HCT116 (cell line): ENCODE results near the gene CLEC4G. TPM values are rescaled to one million over a fixed set of nuclear protein-coding genes. Genes with fewer than 3 reads are reported as not detected.

Source experiments
- ATAC-seq: fragments of 200-7000 bp; cut with Tn5 transposase; 2 replicates; pipeline ENCODE4 v1.9.1; 2020; ENCODE audit warnings: mild to moderate bottlenecking, moderate library complexity
- BruUV-seq: library from RNA; stranded (reverse); fragments of 400-500 nt; replicated peaks from 2 replicates; lab custom pipeline; 2021; lab: Mats Ljungman, UMichigan
- CTCF ChIA-PET: fragments of 300-600 bp; sonication (Branson Sonifier 250); formaldehyde crosslinking; loops from one replicate; lab custom pipeline; 2021; ENCODE audit warnings: antibody characterized with exemption; lab: Charles Lee
- POLR2A ChIA-PET: fragments of 300-600, 350-600 bp; sonication (Branson Sonifier 250); formaldehyde crosslinking; loops from one replicate; lab custom pipeline; 2021; ENCODE audit warnings: antibody characterized with exemption; lab: Charles Lee
- RAD21 ChIA-PET, 2 experiments: fragments of 300-600 bp; sonication (Branson Sonifier 250); formaldehyde crosslinking; loops; one replicate each; lab custom pipeline; 2023; ENCODE audit warnings: low total read pairs in 2 of 2; ENCODE audit not compliant: uncharacterized antibody in 2 of 2, unreplicated experiment in 2 of 2, low non-redundant PET in 1 of 2; lab: Charles Lee
- DNase-seq: peaks from one replicate; pipeline ENCODE4 v3.0.0-alpha.2; 2010; ENCODE audit warnings: low read depth, low spot score
- H2AFZ ChIP-seq: fragments of 200-600 bp; shearing (Covaris generic), sonication (generic); 2 replicates; pipeline ENCODE4 v1.6.1; 2017; ENCODE audit warnings: low read depth, mixed run types, mixed read lengths, antibody characterized with exemption, low read length; ENCODE audit not compliant: poor library complexity, severe bottlenecking
- H3K27ac ChIP-seq: 2 replicates; pipeline ENCODE4 v1.5.1; 2012; ENCODE audit warnings: low read depth, low read length
- H3K27me3 ChIP-seq: fragments of 200-600 bp; sonication (generic); 2 replicates; pipeline ENCODE4 v1.6.1; 2016; ENCODE audit warnings: mixed run types, low read length, mixed read lengths; ENCODE audit not compliant: insufficient read depth
- H3K36me3 ChIP-seq, 2 experiments: fragments of 200-500 bp in 1 of 2; fragments of 200-600 bp in 1 of 2; sonication (Bioruptor generic) in 1 of 2; sonication (generic) in 1 of 2; 2 replicates each; pipeline versions ENCODE4 v1.5.1 to v1.6.1; 2014 to 2016; ENCODE audit warnings: low read length in 2 of 2, inconsistent platforms in 1 of 2, mixed read lengths in 1 of 2, mixed run types in 1 of 2; ENCODE audit not compliant: insufficient read depth in 2 of 2, control insufficient read depth in 1 of 2
- H3K4me1 ChIP-seq, 2 experiments: fragments of 200-600 bp in 1 of 2; sonication (generic) in 1 of 2; 2 replicates each; pipeline versions ENCODE4 v1.5.1 to v1.6.1; 2012 to 2017; ENCODE audit warnings: low read length in 2 of 2, inconsistent platforms in 1 of 2, mild to moderate bottlenecking in 1 of 2, mixed read lengths in 1 of 2, mixed run types in 1 of 2, moderate library complexity in 1 of 2; ENCODE audit not compliant: insufficient read depth in 2 of 2, control insufficient read depth in 1 of 2
- H3K4me2 ChIP-seq: fragments of 200-600 bp; sonication (generic); 2 replicates; pipeline ENCODE4 v1.6.1; 2017; ENCODE audit warnings: mixed run types, low read length, mixed read lengths
- H3K4me3 ChIP-seq, 2 experiments: fragments of 200-600 bp in 1 of 2; sonication (generic) in 1 of 2; replicated peaks in 1 of 2; 2 replicates each; pipeline ENCODE4 v1.5.1; 2011 to 2016; ENCODE audit warnings: low read length in 2 of 2, control low read depth in 1 of 2, low read depth in 1 of 2, mild to moderate bottlenecking in 1 of 2, mixed read lengths in 1 of 2, mixed run types in 1 of 2
- H3K79me2 ChIP-seq: fragments of 200-600 bp; sonication (generic); 2 replicates; pipeline ENCODE4 v1.6.1; 2017; ENCODE audit warnings: mild to moderate bottlenecking, mixed run types, low read length, moderate library complexity, mixed read lengths; ENCODE audit not compliant: insufficient read depth
- H3K9ac ChIP-seq: fragments of 200-600 bp; sonication (generic); 2 replicates; pipeline ENCODE4 v1.6.1; 2016; ENCODE audit warnings: low read length, mixed read lengths
- H3K9me2 ChIP-seq: fragments of 200-600 bp; sonication (generic), shearing (Covaris generic); 2 replicates; pipeline ENCODE4 v1.6.1; 2017; ENCODE audit warnings: mixed run types, mild to moderate bottlenecking, moderate library complexity; ENCODE audit not compliant: insufficient read depth
- H3K9me3 ChIP-seq, 2 experiments: fragments of 200-500 bp in 1 of 2; fragments of 200-600 bp in 1 of 2; sonication (Bioruptor generic) in 1 of 2; sonication (generic) in 1 of 2; 2 replicates each; pipeline ENCODE4 v1.6.1; 2014 to 2017; ENCODE audit warnings: low read length in 2 of 2, mixed read lengths in 2 of 2, inconsistent platforms in 1 of 2, low read depth in 1 of 2, mild to moderate bottlenecking in 1 of 2, mixed run types in 1 of 2, moderate library complexity in 1 of 2; ENCODE audit not compliant: control insufficient read depth in 1 of 2, insufficient read depth in 1 of 2
- H4K20me1 ChIP-seq: fragments of 200-600 bp; sonication (generic), shearing (Covaris generic); 2 replicates; pipeline ENCODE4 v1.6.1; 2017; ENCODE audit warnings: mixed run types, mild to moderate bottlenecking, moderate library complexity; ENCODE audit not compliant: insufficient read depth
- CEBPB ChIP-seq: IDR thresholded peaks from 2 replicates; pipeline ENCODE4 v1.6.1; 2012; ENCODE audit warnings: low read depth
- EGR1 ChIP-seq: IDR thresholded peaks from 2 replicates; pipeline ENCODE4 v1.6.1; 2012; ENCODE audit warnings: low read depth
- EZH2phosphoT487 ChIP-seq: fragments of 200-600 bp; IDR thresholded peaks from 2 replicates; pipeline ENCODE4 v1.6.1; 2018; ENCODE audit warnings: antibody characterized with exemption, borderline replicate concordance
- FOSL1 ChIP-seq: IDR thresholded peaks from 2 replicates; pipeline ENCODE4 v1.6.1; 2012; ENCODE audit warnings: low read depth
- JUND ChIP-seq: IDR thresholded peaks from 2 replicates; pipeline ENCODE4 v1.6.1; 2012
- MAX ChIP-seq: IDR thresholded peaks from 2 replicates; pipeline ENCODE4 v1.6.1; 2012
- POLR2A ChIP-seq: IDR thresholded peaks from 2 replicates; pipeline ENCODE4 v1.7.0; 2011; ENCODE audit warnings: borderline replicate concordance; ENCODE audit not compliant: insufficient read depth, insufficient read length; ENCODE audit errors: extremely low read depth
- POLR2AphosphoS5 ChIP-seq: IDR thresholded peaks from 2 replicates; pipeline ENCODE4 v1.6.1; 2011; ENCODE audit warnings: mild to moderate bottlenecking, low read depth, low read length, moderate library complexity
- REST ChIP-seq: IDR thresholded peaks from 2 replicates; pipeline ENCODE4 v1.6.1; 2012; ENCODE audit warnings: low read depth
- SIN3A ChIP-seq: IDR thresholded peaks from 2 replicates; pipeline ENCODE4 v1.6.1; 2012; ENCODE audit warnings: low read depth
- SP1 ChIP-seq: IDR thresholded peaks from 2 replicates; pipeline ENCODE4 v1.6.1; 2012; ENCODE audit warnings: low read depth
- TCF7L2 ChIP-seq: IDR thresholded peaks from 2 replicates; pipeline ENCODE4 v1.7.0; 2011; ENCODE audit warnings: borderline replicate concordance, inconsistent platforms; ENCODE audit not compliant: insufficient read depth, insufficient read length; ENCODE audit errors: extremely low read depth
- YY1 ChIP-seq: IDR thresholded peaks from 2 replicates; pipeline ENCODE4 v1.6.1; 2011; ENCODE audit warnings: low read length, low read depth, moderate library complexity, mild to moderate bottlenecking; ENCODE audit not compliant: insufficient replicate concordance; ENCODE audit errors: extremely low read depth
- ZBTB33 ChIP-seq: IDR thresholded peaks from 2 replicates; pipeline ENCODE4 v1.6.1; 2011; ENCODE audit warnings: mild to moderate bottlenecking, low read length, moderate library complexity; ENCODE audit not compliant: insufficient replicate concordance; ENCODE audit errors: extremely low read depth
- ZFX ChIP-seq: fragments of 450-650 bp; IDR thresholded peaks from 2 replicates; pipeline ENCODE4 v1.6.1; 2017
- ZNF274 ChIP-seq: fragments of 200-500 bp; sonication (Bioruptor generic); IDR thresholded peaks from 2 replicates; pipeline ENCODE4 v1.6.1; 2014; ENCODE audit warnings: mild to moderate bottlenecking, low read depth, low read length, inconsistent platforms
- intact Hi-C: fragments of 100-400 bp; cut with micrococcal nuclease; formaldehyde crosslinking; loops from 2 replicates; pipeline ENCODE4 v1.10.0; 2022
- total RNA-seq: library from RNA; stranded (reverse); gene quantifications from one replicate; pipeline ENCODE4 v1.2.1, GENCODE V29; 2021; ENCODE audit not compliant: unreplicated experiment
- TF ChIP-seq, protein P1 (sequence below), 3 experiments: fragments of 200-600 bp in 1 of 3; sonication (generic) in 1 of 3; IDR thresholded peaks in 2 of 3; conservative IDR thresholded peaks in 1 of 3; 2 replicates each; pipeline ENCODE4 v1.5.1; 2012 to 2017; ENCODE audit warnings: low read depth in 2 of 3, low read length in 2 of 3, antibody characterized with exemption in 1 of 3, borderline replicate concordance in 1 of 3, control low read depth in 1 of 3, mild to moderate bottlenecking in 1 of 3, mixed read lengths in 1 of 3, mixed run types in 1 of 3, moderate library complexity in 1 of 3; ENCODE audit not compliant: insufficient read depth in 1 of 3

CLEC4G gene
- total RNA-seq, 1 experiment from 2014 or later: not detected

DNA sequence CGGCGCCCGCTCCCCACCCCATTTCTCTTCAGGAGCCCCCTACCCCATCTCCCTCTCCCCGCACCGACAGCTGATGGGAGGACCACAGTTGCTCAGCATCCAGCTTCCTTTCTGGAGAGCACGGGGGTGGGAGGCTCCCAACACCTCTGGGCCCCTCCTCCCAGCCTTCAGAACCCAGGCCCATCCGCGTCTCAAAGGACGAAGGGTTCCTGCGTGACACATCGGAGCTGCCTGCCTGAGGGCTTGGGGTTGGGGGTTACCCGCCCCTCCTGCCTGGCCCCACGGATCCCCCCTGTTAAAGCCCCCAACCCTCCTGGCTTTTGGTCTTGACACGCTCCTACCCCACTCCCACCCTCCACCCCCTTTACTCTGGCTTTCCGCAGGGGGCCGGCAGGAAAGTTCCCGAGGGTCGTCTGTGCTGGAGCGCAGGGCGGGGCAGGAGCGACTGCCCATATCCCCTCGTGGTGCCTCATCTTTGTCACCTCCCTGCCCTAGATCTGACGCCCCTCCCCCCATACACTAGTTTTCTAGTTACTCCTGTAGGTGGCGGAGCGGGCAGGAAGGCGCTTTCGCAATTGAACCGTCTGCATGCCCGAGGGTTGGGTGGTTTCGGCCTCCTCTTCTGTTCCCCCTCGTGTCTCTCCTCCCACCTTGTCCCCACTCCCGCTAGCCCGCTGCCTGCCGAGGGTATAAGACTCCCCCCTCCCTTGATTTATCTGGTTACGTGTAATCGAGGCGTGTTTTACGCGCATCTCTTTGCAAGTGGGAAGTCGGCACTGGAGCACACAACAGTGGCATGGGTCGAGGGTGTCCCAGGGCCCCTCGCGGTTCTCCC is 50.4 kb downstream of the CLEC4G start:
- no peaks in the 10 kb centered on the region for H4K20me1 ChIP-seq
- H3K9me2 ChIP-seq: no peaks in the 10 kb centered on the region
- peak; percentile 72 for ATAC-seq
- intact Hi-C loops: loop anchor here (10.0 kb wide), 1 partner anchor 327 kb away; no protein-coding TSS in a partner anchor
- RAD21 ChIA-PET: interaction anchor here (0.7 to 1.9 kb wide), 6 partner anchors 113 to 327 kb away, joined by 3 to 19 read pairs (median 6); no protein-coding TSS in a partner anchor
- POLR2A ChIA-PET: interaction anchor here (0.9 to 1.6 kb wide), 5 partner anchors 30 to 118 kb away, joined by 3 to 10 read pairs (median 3); no protein-coding TSS in a partner anchor
- H3K4me3 ChIP-seq: peak overlapping the region; percentile 95
- no peaks in the 10 kb centered on the region for H3K27me3 ChIP-seq
- H3K4me1 ChIP-seq: peaks cover 3 to 26% of the 10 kb centered on the region in 2 experiments
- CTCF ChIA-PET: interaction anchor here (0.5 to 2.0 kb wide), 30 partner anchors 11 to 582 kb away, joined by 3 to 56 read pairs (median 4); partner anchors contain the start of genes CAMSAP3, PET100, RETN and XAB2
- no peak overlapping the region for H2AFZ ChIP-seq
- peak; percentile 59 for DNase-seq
- H3K79me2 ChIP-seq: peaks cover 21% of the 10 kb centered on the region; the same call in 1 of the 2 replicates
- no TSS peak for BruUV-seq
- H3K9ac ChIP-seq: peak overlapping the region; percentile 90
- peak overlapping the region; percentile 93 for H3K4me2 ChIP-seq
- peak overlapping the region; percentile 96 for H3K27ac ChIP-seq
- no peaks in the 10 kb centered on the region for H3K9me3 ChIP-seq
- H3K36me3 ChIP-seq: peaks cover 4 to 9% of the 10 kb centered on the region in 2 experiments; a peak in 3 of 4 replicates
- no peak for TF ChIP-seq FOSL1
- no peak for TF ChIP-seq POLR2A
- TF ChIP-seq, protein P1, sequence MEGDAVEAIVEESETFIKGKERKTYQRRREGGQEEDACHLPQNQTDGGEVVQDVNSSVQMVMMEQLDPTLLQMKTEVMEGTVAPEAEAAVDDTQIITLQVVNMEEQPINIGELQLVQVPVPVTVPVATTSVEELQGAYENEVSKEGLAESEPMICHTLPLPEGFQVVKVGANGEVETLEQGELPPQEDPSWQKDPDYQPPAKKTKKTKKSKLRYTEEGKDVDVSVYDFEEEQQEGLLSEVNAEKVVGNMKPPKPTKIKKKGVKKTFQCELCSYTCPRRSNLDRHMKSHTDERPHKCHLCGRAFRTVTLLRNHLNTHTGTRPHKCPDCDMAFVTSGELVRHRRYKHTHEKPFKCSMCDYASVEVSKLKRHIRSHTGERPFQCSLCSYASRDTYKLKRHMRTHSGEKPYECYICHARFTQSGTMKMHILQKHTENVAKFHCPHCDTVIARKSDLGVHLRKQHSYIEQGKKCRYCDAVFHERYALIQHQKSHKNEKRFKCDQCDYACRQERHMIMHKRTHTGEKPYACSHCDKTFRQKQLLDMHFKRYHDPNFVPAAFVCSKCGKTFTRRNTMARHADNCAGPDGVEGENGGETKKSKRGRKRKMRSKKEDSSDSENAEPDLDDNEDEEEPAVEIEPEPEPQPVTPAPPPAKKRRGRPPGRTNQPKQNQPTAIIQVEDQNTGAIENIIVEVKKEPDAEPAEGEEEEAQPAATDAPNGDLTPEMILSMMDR (IDR thresholded peaks at IDR 0.05 in 2 of 3, conservative IDR thresholded peaks at IDR 0.05 in 1 of 3; ENCODE audit: borderline replicate concordance in 1 of 3, insufficient read depth in 1 of 3, low read depth in 2 of 3, low read length in 2 of 3): peak; percentile 60 to 74 (median 61)
- no peak for TF ChIP-seq ZBTB33
- no peak; the same call in 1 of the 2 replicates for TF ChIP-seq CEBPB
- TF ChIP-seq TCF7L2: peak; percentile 17
- no peak for TF ChIP-seq SIN3A
- no peak for TF ChIP-seq EGR1
- no peak for TF ChIP-seq EZH2phosphoT487
- peak; percentile 64 for TF ChIP-seq MAX
- no peak for TF ChIP-seq JUND
- TF ChIP-seq POLR2AphosphoS5: no peak
- TF ChIP-seq ZNF274: no peak
- no peak; the same call in 1 of the 2 replicates for TF ChIP-seq SP1
- TF ChIP-seq YY1: peak; percentile 54
- no peak for TF ChIP-seq ZFX
- TF ChIP-seq REST: no peak
